ENCODE results near the gene CST5.

DNA sequence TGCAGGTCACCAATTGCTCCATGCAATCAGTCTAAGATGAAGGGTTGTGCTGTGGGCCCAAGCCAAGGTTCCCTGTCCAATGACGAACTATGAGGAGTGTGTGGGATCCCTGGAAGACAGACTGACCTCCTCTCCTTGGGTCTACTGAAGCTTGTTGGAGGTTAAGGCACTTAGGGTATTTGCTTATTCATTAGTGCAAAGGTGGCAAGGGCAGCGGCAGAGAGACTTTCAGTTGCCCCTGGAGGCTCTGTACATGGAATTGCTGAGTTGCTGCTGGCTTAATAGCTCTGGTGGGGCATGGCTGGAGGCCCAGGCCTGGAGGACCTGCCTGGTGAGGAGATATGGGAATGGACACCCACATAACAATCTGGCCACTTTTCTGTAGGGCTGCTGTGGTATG lies 29.8 kb upstream of the CST5 start:
- TF ChIP-seq POLR2AphosphoS5 (IDR thresholded peaks at IDR 0.05; ENCODE audit: low read depth, low read length) (no peak), TAF1 (IDR thresholded peaks at IDR 0.05; ENCODE audit: borderline replicate concordance, insufficient read depth, low read length) (no peak), FOXP2 (optimal IDR thresholded peaks at IDR 0.05; ENCODE audit: borderline replicate concordance, extremely low read depth, extremely low read length, insufficient read depth) (no peak)
- TF ChIP-seq, protein P1, sequence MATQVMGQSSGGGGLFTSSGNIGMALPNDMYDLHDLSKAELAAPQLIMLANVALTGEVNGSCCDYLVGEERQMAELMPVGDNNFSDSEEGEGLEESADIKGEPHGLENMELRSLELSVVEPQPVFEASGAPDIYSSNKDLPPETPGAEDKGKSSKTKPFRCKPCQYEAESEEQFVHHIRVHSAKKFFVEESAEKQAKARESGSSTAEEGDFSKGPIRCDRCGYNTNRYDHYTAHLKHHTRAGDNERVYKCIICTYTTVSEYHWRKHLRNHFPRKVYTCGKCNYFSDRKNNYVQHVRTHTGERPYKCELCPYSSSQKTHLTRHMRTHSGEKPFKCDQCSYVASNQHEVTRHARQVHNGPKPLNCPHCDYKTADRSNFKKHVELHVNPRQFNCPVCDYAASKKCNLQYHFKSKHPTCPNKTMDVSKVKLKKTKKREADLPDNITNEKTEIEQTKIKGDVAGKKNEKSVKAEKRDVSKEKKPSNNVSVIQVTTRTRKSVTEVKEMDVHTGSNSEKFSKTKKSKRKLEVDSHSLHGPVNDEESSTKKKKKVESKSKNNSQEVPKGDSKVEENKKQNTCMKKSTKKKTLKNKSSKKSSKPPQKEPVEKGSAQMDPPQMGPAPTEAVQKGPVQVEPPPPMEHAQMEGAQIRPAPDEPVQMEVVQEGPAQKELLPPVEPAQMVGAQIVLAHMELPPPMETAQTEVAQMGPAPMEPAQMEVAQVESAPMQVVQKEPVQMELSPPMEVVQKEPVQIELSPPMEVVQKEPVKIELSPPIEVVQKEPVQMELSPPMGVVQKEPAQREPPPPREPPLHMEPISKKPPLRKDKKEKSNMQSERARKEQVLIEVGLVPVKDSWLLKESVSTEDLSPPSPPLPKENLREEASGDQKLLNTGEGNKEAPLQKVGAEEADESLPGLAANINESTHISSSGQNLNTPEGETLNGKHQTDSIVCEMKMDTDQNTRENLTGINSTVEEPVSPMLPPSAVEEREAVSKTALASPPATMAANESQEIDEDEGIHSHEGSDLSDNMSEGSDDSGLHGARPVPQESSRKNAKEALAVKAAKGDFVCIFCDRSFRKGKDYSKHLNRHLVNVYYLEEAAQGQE (IDR thresholded peaks at IDR 0.05; ENCODE audit: insufficient read depth in 1 of 2, low read depth in 2 of 2, low read length in 2 of 2) = no peak

Measured in PFSK-1 (cell line).